GM12872 (cell line): ENCODE measurements around the gene HOTAIR.

Source experiments
- TF ChIP-seq, protein P1 (sequence below): IDR thresholded peaks from 3 replicates; pipeline ENCODE4 v1.5.1; 2011; ENCODE audit warnings: low read depth, mild to moderate bottlenecking, low read length, moderate library complexity; ENCODE audit not compliant: insufficient read depth

The HOTAIR gene

DNA sequence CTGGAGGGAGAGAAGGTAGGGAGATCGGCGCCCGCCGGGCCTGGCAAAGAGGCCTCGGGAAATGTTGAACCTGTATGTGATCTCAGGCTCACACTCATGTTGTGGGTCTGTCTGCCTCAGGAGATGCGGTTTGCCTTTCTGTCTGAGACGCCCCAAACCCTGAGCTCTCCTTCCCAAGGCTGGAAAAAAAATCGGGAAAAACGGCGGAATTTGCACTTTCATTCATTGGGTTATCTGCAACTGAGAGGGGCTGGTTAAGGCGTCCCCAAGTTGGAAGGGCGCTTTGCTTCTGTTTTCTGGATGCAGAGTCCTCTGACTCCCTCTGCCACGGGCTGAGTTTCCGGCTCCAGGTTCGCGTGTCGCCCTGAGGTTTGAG is 20.2 kb upstream of the HOTAIR start:
- TF ChIP-seq, protein P1, sequence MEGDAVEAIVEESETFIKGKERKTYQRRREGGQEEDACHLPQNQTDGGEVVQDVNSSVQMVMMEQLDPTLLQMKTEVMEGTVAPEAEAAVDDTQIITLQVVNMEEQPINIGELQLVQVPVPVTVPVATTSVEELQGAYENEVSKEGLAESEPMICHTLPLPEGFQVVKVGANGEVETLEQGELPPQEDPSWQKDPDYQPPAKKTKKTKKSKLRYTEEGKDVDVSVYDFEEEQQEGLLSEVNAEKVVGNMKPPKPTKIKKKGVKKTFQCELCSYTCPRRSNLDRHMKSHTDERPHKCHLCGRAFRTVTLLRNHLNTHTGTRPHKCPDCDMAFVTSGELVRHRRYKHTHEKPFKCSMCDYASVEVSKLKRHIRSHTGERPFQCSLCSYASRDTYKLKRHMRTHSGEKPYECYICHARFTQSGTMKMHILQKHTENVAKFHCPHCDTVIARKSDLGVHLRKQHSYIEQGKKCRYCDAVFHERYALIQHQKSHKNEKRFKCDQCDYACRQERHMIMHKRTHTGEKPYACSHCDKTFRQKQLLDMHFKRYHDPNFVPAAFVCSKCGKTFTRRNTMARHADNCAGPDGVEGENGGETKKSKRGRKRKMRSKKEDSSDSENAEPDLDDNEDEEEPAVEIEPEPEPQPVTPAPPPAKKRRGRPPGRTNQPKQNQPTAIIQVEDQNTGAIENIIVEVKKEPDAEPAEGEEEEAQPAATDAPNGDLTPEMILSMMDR: no peak

DNA sequence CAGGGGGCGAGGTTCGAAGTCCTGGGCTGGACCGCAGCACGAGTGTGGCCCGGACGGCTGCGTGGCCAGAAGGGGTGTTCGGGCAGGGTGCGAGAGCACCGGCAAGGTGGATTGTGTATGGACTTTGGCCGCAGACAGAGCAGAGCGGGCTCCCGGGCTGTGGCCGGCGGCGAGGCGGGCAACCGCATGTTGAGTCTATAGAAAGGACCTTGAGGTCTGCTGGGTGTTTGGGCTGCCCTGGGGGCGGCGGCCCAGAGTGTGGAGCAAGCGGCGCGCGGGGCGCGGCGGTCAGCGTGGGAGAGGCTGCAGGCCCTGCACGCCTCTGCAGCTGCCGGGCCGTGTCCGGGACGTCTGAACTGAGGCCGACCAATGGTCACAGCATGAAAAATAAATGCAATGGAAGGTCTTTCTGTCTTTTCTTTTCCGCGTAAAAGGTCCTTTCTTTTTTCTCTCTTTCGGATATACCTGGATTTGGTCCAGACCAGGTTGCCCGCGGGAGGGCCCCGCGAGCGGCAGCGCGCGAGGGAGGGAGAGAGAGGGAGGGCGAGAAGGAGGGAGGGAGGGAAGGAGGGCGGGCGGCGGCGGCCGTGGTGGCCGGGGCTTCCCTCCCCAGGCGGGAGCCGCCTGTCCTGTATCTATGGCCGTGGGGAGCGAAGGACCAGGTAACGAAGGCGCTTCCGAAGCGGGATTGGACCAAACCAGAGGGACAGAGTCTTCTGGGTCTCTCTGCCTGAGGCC is 19.7 kb upstream of the HOTAIR start:
- TF ChIP-seq, protein P1: no peak

DNA sequence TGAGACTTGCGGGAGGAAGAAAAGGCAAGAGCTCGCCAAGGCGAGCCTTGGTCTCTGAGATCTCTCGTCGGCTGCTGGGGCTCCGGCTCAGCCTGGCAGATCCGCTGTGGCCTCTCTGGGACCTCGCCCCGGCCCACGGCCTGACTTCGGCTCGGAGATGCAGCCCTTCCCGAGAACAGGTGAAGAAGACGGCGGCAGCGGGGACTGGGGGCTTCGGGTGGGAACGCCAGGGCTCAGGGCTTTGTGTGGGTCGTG is 19.2 kb upstream of the HOTAIR start:
- TF ChIP-seq, protein P1: no peak

DNA sequence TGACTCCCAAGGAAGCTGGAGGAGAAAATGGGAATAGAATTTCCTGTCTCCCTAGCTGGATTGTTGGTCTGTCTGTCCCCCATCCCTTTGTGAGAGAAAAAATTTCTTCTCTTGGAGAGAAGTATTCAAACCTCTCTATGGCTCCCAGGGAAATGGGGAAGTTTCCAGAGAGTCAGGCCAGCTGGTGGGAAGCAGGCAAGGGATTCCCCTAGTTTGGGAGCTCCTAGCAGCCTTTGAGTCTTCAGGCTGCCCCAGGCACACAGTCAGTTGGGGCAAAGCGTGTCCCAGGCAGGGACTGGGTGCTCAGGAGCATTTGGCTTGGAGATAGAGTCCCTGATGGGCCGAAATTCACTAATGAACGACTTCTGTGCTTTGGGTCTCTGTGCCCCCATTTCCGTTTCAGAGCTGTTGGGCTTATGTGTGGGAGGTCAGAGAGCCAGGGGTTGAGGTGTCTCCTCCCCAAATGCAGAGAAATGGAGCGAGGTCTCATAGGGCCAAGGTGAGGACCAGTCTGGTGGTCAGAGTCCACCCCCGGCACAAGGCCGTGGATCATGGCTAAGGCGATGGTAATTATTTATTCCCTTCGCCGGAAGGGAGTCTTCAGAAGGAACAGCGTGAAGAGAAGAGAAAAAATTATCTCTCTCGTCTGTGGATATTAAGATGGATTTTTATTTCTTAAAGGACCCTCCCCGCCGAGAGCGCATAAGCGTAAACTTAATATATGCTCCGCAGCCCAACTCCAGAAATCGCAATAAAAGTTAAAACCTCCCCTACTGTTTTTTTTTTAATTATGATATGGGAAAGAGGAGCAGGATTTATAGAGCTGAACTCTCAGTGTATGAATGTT is 18.6 kb upstream of the HOTAIR start:
- TF ChIP-seq, protein P1: no peak

DNA sequence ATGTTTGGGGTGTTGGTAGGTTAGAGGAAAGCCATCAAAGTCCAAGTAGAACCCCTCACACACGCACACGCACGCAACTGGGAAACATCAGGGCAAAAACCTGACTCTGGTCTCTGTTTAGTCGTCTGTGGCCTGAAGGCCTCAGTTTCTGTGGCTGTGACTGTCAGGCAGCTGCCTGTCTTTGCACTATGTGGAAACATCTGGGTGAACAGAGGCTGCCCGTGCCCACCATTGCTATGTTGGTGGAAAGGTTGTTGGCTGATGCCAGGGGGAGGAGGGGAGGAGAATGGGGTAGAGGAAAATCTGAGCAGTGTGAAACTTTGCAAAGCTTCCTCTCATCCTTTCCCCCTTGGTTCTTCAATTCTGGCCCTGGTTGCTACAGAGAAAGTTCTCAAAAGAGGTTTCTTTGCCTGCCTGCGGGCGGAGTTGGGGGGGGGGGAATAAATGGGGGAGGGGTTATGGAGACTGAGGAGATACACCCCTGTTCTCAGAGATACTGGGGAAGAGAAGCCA is 17.7 kb upstream of the HOTAIR start:
- TF ChIP-seq, protein P1: no peak

DNA sequence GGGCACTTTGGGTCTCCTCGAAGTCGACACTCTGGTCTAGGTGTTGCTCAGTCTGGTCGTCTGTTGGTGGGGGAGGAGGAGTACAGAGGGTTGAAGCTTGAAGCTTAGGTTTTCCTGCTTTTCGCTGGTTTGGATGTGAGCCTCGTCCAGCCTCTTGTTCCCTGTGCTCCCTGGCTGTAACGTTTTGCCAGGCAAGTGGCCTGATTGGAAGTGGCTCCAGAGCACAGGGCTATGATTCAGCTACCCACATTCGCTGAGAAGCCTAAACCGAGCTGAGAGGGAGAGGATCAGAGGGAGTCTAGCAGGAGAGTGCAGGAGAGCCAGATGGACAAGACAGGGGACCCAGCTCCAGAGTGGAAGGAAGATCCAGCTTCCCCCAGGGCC is 16.3 kb upstream of the HOTAIR start:
- TF ChIP-seq, protein P1: no peak

DNA sequence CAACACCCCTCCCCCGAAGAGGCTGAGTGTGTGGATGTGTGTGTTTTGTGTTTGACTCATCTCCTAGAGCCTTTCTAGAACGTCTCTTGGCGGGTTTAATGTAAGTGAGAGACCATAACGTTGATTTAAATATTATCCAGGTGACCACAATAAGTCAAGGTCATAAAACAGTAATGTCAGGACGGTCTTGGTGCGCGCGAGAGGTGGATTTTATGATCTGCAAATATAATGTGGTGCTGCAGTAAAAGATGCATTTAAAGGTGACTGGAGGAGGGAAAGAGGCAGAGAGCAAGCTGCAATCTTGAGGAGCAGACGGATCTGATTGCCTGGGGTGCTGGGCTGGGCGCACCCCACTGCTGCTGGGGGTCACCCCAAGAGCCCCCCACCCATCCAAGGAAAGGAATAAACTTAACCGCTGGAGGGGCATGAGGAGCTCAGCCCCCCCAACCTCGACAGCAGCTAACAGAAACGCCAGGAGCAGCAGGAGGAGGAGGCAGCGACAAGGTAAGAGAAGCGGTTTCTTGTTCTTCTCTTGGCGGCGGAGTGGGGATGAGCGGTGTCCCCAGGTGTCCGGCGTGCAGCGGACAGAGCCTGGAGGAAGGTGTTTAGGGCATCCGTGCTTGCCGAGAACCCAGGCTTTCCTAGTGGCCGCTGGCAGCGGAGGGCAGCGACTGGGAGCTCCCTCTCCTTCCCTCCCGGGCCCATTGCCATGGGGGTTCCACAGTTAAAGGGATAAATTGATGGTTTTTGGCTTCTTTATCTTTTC is 15.7 kb upstream of the HOTAIR start:
- TF ChIP-seq, protein P1: no peak
